Caco-2 (cell line): ENCODE data around the gene SECISBP2L. TPM values are rescaled to one million over a fixed set of nuclear protein-coding genes. Genes with fewer than 3 reads are reported as not detected.

ENCODE experiments used
- BruUV-seq: library from RNA; stranded (reverse); fragments of 400-500 nt; replicated peaks from 2 replicates; lab custom pipeline; 2021; lab: Mats Ljungman, UMichigan
- CTCF ChIA-PET: fragments of 300-600 bp; sonication (Branson Sonifier 250); formaldehyde crosslinking; loops from one replicate; lab custom pipeline; 2022; ENCODE audit warnings: antibody characterized with exemption; lab: Charles Lee
- POLR2A ChIA-PET: fragments of 300-600 bp; sonication (Branson Sonifier 250); formaldehyde crosslinking; loops from one replicate; lab custom pipeline; 2022; ENCODE audit warnings: antibody characterized with exemption; lab: Charles Lee
- DNase-seq, 2 experiments: peaks; one replicate each; pipeline versions ENCODE4 v3.0.0 to v3.0.0-alpha.2; 2020 to 2022
- H3K27me3 ChIP-seq: replicated peaks from 2 replicates; pipeline ENCODE4 v1.6.0; 2011; ENCODE audit warnings: low read length; ENCODE audit not compliant: control insufficient read depth, insufficient read depth
- H3K36me3 ChIP-seq: 2 replicates; pipeline ENCODE4 v1.5.1; 2011; ENCODE audit warnings: low read length; ENCODE audit not compliant: control insufficient read depth, insufficient read depth
- H3K4me1 ChIP-seq: fragments of 250-450 bp; sonication (Bioruptor Pico); 2 replicates; pipeline ENCODE4 v1.5.1; 2020; ENCODE audit warnings: mild to moderate bottlenecking
- H3K4me3 ChIP-seq: 2 replicates; pipeline ENCODE4 v1.5.1; 2011; ENCODE audit warnings: low read depth, mild to moderate bottlenecking, control low read depth, low read length
- H3K9me3 ChIP-seq: fragments of 250-450 bp; sonication (Bioruptor Pico); 2 replicates; pipeline ENCODE4 v1.5.1; 2020; ENCODE audit warnings: mild to moderate bottlenecking, moderate library complexity
- H3K27ac Mint-ChIP-seq: one replicate; pipeline ENCODE4 v1.8.0; 2022; ENCODE audit warnings: mixed read lengths; ENCODE audit not compliant: unreplicated experiment
- H3K27me3 Mint-ChIP-seq: one replicate; pipeline ENCODE4 v1.8.0; 2022; ENCODE audit warnings: mixed read lengths; ENCODE audit not compliant: insufficient read depth, unreplicated experiment
- H3K36me3 Mint-ChIP-seq: one replicate; pipeline ENCODE4 v1.8.0; 2022; ENCODE audit warnings: mild to moderate bottlenecking, mixed read lengths; ENCODE audit not compliant: insufficient read depth, unreplicated experiment
- H3K4me1 Mint-ChIP-seq: one replicate; pipeline ENCODE4 v1.8.0; 2022; ENCODE audit warnings: low read depth, mixed read lengths; ENCODE audit not compliant: unreplicated experiment
- H3K4me3 Mint-ChIP-seq: one replicate; pipeline ENCODE4 v1.8.0; 2022; ENCODE audit warnings: mild to moderate bottlenecking, moderate library complexity, mixed read lengths; ENCODE audit not compliant: unreplicated experiment
- H3K9me3 Mint-ChIP-seq: one replicate; pipeline ENCODE4 v1.8.0; 2022; ENCODE audit warnings: mixed read lengths; ENCODE audit not compliant: unreplicated experiment
- CTCF ChIP-seq, 2 experiments: fragments of 200-600 bp in 1 of 2; IDR thresholded peaks; 1 replicate in 1 of 2; 2 replicates in 1 of 2; pipeline versions ENCODE4 v1.5.1 to v1.8.0; 2011 to 2022; ENCODE audit warnings: antibody characterized with exemption in 1 of 2, control low read depth in 1 of 2, inconsistent platforms in 1 of 2, low read depth in 1 of 2, low read length in 1 of 2, mild to moderate bottlenecking in 1 of 2, moderate library complexity in 1 of 2; ENCODE audit not compliant: insufficient read depth in 1 of 2, severe bottlenecking in 1 of 2, unreplicated experiment in 1 of 2
- intact Hi-C: fragments of 100-400 bp; cut with micrococcal nuclease; formaldehyde crosslinking; loops from one replicate; pipeline ENCODE4 v1.10.0; 2022; ENCODE audit not compliant: unreplicated experiment
- total RNA-seq: library from RNA; stranded (reverse); gene quantifications from 2 replicates; pipeline ENCODE4 v1.2.3, GENCODE V29; 2022

SECISBP2L gene
- total RNA-seq, 1 experiment from 2014 or later: 27.9 TPM

GRCh38 chr15:48989170-48989569 is 57.1 kb downstream of the SECISBP2L start:
- no peaks in the 10 kb centered on the region for H3K36me3 ChIP-seq
- no peak overlapping the region for H3K4me3 Mint-ChIP-seq
- H3K9me3 ChIP-seq: no peaks in the 10 kb centered on the region
- H3K4me3 ChIP-seq: no peak overlapping the region
- BruUV-seq: no TSS peak
- CTCF ChIA-PET: no interaction called here
- no peak for TF ChIP-seq CTCF (IDR thresholded peaks at IDR 0.05; ENCODE audit: insufficient read depth in 1 of 2, low read depth in 1 of 2, low read length in 1 of 2, severe bottlenecking in 1 of 2, unreplicated experiment in 1 of 2)
- H3K36me3 Mint-ChIP-seq: peaks cover 23% of the 10 kb centered on the region
- intact Hi-C loops: no loop called here
- POLR2A ChIA-PET: no interaction called here
- no peaks in the 10 kb centered on the region for H3K9me3 Mint-ChIP-seq
- no peaks in the 10 kb centered on the region for H3K4me1 ChIP-seq
- DNase-seq: no peak
- H3K27me3 ChIP-seq: no peaks in the 10 kb centered on the region
- H3K27me3 Mint-ChIP-seq: no peaks in the 10 kb centered on the region
- H3K27ac Mint-ChIP-seq: no peak overlapping the region
- no peaks in the 10 kb centered on the region for H3K4me1 Mint-ChIP-seq

GRCh38 chr15:48987142-48987541 is 59.1 kb downstream of the SECISBP2L start:
- POLR2A ChIA-PET: no interaction called here
- TF ChIP-seq CTCF (IDR thresholded peaks at IDR 0.05; ENCODE audit: insufficient read depth in 1 of 2, low read depth in 1 of 2, low read length in 1 of 2, severe bottlenecking in 1 of 2, unreplicated experiment in 1 of 2): no peak
- no peaks in the 10 kb centered on the region for H3K27me3 Mint-ChIP-seq

GRCh38 chr15:48986240-48986639 is 60.0 kb downstream of the SECISBP2L start:
- no peaks in the 10 kb centered on the region for H3K36me3 ChIP-seq
- no peak for TF ChIP-seq CTCF (IDR thresholded peaks at IDR 0.05; ENCODE audit: insufficient read depth in 1 of 2, low read depth in 1 of 2, low read length in 1 of 2, severe bottlenecking in 1 of 2, unreplicated experiment in 1 of 2)
- no peak for DNase-seq
- H3K9me3 ChIP-seq: no peaks in the 10 kb centered on the region
- H3K4me1 ChIP-seq: no peaks in the 10 kb centered on the region
- no peaks in the 10 kb centered on the region for H3K27me3 ChIP-seq
- H3K27ac Mint-ChIP-seq: no peak overlapping the region
- H3K9me3 Mint-ChIP-seq: no peaks in the 10 kb centered on the region
- peaks cover 7% of the 10 kb centered on the region for H3K36me3 Mint-ChIP-seq
- H3K4me3 ChIP-seq: no peak overlapping the region
- ChIA-PET CTCF (interaction anchor here (1.2 kb wide), 1 partner anchor 11 kb away, joined by 7 read pairs; no protein-coding TSS in a partner anchor), POLR2A (no interaction called here)
- H3K27me3 Mint-ChIP-seq: no peaks in the 10 kb centered on the region
- no peaks in the 10 kb centered on the region for H3K4me1 Mint-ChIP-seq
- no TSS peak for BruUV-seq
- no peak overlapping the region for H3K4me3 Mint-ChIP-seq
- intact Hi-C loops: no loop called here

More at GRCh38 chr15:48987142-48987541, 59.1 kb downstream of the SECISBP2L start:
- CTCF ChIA-PET: interaction anchor here (1.2 kb wide), 1 partner anchor 12 kb away, joined by 7 read pairs; no protein-coding TSS in a partner anchor
- no TSS peak for BruUV-seq
- Histone ChIP-seq H3K27me3 (no peaks in the 10 kb centered on the region), H3K4me1 (no peaks in the 10 kb centered on the region), H3K4me3 (no peak overlapping the region), H3K9me3 (no peaks in the 10 kb centered on the region), H3K36me3 (no peaks in the 10 kb centered on the region)
- no peak for DNase-seq
- Mint-ChIP-seq H3K4me1 (no peaks in the 10 kb centered on the region), H3K36me3 (peaks cover 9% of the 10 kb centered on the region), H3K27ac (no peak overlapping the region), H3K4me3 (no peak overlapping the region), H3K9me3 (no peaks in the 10 kb centered on the region)
- intact Hi-C loops: no loop called here
